Ascending aorta (tissue), 2 donors: ENCODE data around the gene IFT172. TPM values are rescaled to one million over a fixed set of nuclear protein-coding genes. Genes with fewer than 3 reads are reported as not detected.

ENCODE experiments used
- DNase-seq, 2 donors: peaks; one replicate each; pipeline ENCODE4 v3.0.0-alpha.2; 2019; ENCODE audit warnings: low spot score in 2 of 2
- H3K27ac ChIP-seq, 2 donors: fragments of 200-600 bp; sonication (generic); one replicate each; pipeline ENCODE4 v1.5.1; 2016 to 2017; ENCODE audit warnings: mild to moderate bottlenecking in 1 of 2
- H3K27me3 ChIP-seq: fragments of 200-600 bp; sonication (generic); one replicate; pipeline ENCODE4 v1.5.1; 2017
- H3K36me3 ChIP-seq, 2 donors: fragments of 200-600 bp; sonication (generic); one replicate each; pipeline ENCODE4 v1.5.1; 2016
- H3K4me1 ChIP-seq, 2 donors: fragments of 200-600 bp; sonication (generic); one replicate each; pipeline ENCODE4 v1.5.1; 2016 to 2017; ENCODE audit warnings: mild to moderate bottlenecking in 1 of 2
- H3K4me3 ChIP-seq, 2 donors: fragments of 200-600 bp; sonication (generic); one replicate each; pipeline ENCODE4 v1.5.1; 2016 to 2017; ENCODE audit warnings: mild to moderate bottlenecking in 1 of 2
- H3K9me3 ChIP-seq, 2 donors: fragments of 200-600 bp; sonication (generic); one replicate each; pipeline ENCODE4 v1.5.1; 2016
- CTCF ChIP-seq, 3 experiments: fragments of 200-600 bp in 2 of 3; fragments of 450-650 bp in 1 of 3; sonication (generic) in 2 of 3; IDR thresholded peaks; one replicate each; pipeline ENCODE4 v1.5.1; 2016 to 2019; ENCODE audit warnings: antibody characterized with exemption in 3 of 3, mild to moderate bottlenecking in 1 of 3, moderate library complexity in 1 of 3
- intact Hi-C: fragments of 100-400 bp; cut with DNase I; formaldehyde crosslinking; loops from one replicate; pipeline ENCODE4 v1.15.1; 2023
- total RNA-seq: library from RNA; depleted of rRNA; stranded (reverse); fragments of >200 nt; gene quantifications from one replicate; pipeline ENCODE4 v1.1.0, GENCODE V29; 2016

Gene IFT172
- total RNA-seq, 1 donor from 2014 or later, result 204 TPM

GRCh38 chr2:27441958-27442919, 47.3 kb downstream of the IFT172 start, which contains the start of gene KRTCAP3:
Gene KRTCAP3, plus strand, starts transcription at chr2:27442381. Its CDS starts 32 bp downstream, at chr2:27442413.
- H3K4me3 ChIP-seq, result peak within 1 kb of the TSS in 1 of 2 donors; percentile 25
- DNase-seq, result no peak
- no peaks in the 10 kb centered on the region for H3K9me3 ChIP-seq
- peaks cover 53 to 61% of the 10 kb centered on the region in 2 donors for H3K36me3 ChIP-seq
- no peak for TF ChIP-seq CTCF (IDR thresholded peaks at IDR 0.05)
- peak within 1 kb of the TSS; percentile 59 to 67 for H3K27ac ChIP-seq
- intact Hi-C loops, result no loop called here
- peaks cover 0 to 9% of the 10 kb centered on the region in 2 donors for H3K4me1 ChIP-seq
- H3K27me3 ChIP-seq, result no peaks in the 10 kb centered on the region

GRCh38 chr2:27441226-27441926, 48.2 kb downstream of the IFT172 start:
- Histone ChIP-seq H3K27me3 (no peaks in the 10 kb centered on the region), H3K9me3 (no peaks in the 10 kb centered on the region), H3K36me3 (peaks cover 58 to 70% of the 10 kb centered on the region in 2 donors), H3K27ac (no peak overlapping the region), H3K4me3 (no peak overlapping the region), H3K4me1 (peaks cover 0 to 9% of the 10 kb centered on the region in 2 donors)
- no peak for DNase-seq
- no peak for TF ChIP-seq CTCF (IDR thresholded peaks at IDR 0.05)
- intact Hi-C loops, result no loop called here

GRCh38 chr2:27435628-27436027, 53.9 kb downstream of the IFT172 start:
- no peaks in the 10 kb centered on the region for H3K9me3 ChIP-seq
- peaks cover 74 to 75% of the 10 kb centered on the region in 2 donors for H3K36me3 ChIP-seq
- intact Hi-C loops, result no loop called here
- no peak for TF ChIP-seq CTCF (IDR thresholded peaks at IDR 0.05)
- no peaks in the 10 kb centered on the region for H3K27me3 ChIP-seq
- no peak for DNase-seq
- no peak overlapping the region for H3K4me3 ChIP-seq
- H3K4me1 ChIP-seq, result peaks cover 9 to 11% of the 10 kb centered on the region in 2 donors
- no peak overlapping the region for H3K27ac ChIP-seq

GRCh38 chr2:27431395-27431794, 58.1 kb downstream of the IFT172 start:
- TF ChIP-seq CTCF (IDR thresholded peaks at IDR 0.05), result no peak
- DNase-seq, result no peak
- Histone ChIP-seq H3K27ac (peak overlapping the region in 1 of 2 donors; percentile 99), H3K27me3 (no peaks in the 10 kb centered on the region), H3K36me3 (peaks cover 33% of the 10 kb centered on the region in 2 donors), H3K9me3 (no peaks in the 10 kb centered on the region), H3K4me1 (peaks cover 16 to 22% of the 10 kb centered on the region in 2 donors), H3K4me3 (peak overlapping the region in 1 of 2 donors; percentile 98)
- intact Hi-C loops, result no loop called here

GRCh38 chr2:27428978-27429541, 60.5 kb downstream of the IFT172 start:
- intact Hi-C loops, result loop anchor here (1.0 to 2.0 kb wide), 7 partner anchors 20 to 154 kb away; partner anchors contain the start of genes EIF2B4, IFT172, MPV17 and PPM1G
- no peak for TF ChIP-seq CTCF (IDR thresholded peaks at IDR 0.05)
- H3K27ac ChIP-seq, result peak overlapping the region; percentile 95 to 99
- H3K9me3 ChIP-seq, result no peaks in the 10 kb centered on the region
- H3K36me3 ChIP-seq, result peaks cover 10% of the 10 kb centered on the region in 2 donors
- DNase-seq, result peak in 1 of 2 donors; percentile 89
- H3K4me3 ChIP-seq, result peak overlapping the region; percentile 93 to 98
- peaks cover 16 to 22% of the 10 kb centered on the region in 2 donors for H3K4me1 ChIP-seq
- no peaks in the 10 kb centered on the region for H3K27me3 ChIP-seq
